ENCODE results near the gene NDOR1.

NDOR1 gene

GRCh38 chr9:137199411-137200121 lies 5.9 kb upstream of the NDOR1 start:
- DNase-seq, result no peak

GRCh38 chr9:137200311-137201204 lies 4.9 kb upstream of the NDOR1 start, which contains the start of gene TPRN:
TSS of gene TPRN (minus strand) at chr9:137200741. CDS start at chr9:137200711, 30 bp downstream.
- peak; percentile 99 for DNase-seq

- DNase-seq, result no peak
These were observed 4.2 kb upstream of the NDOR1 start for GRCh38 chr9:137201205-137201868.

- DNase-seq, result no peak
These were observed 2.5 kb upstream of the NDOR1 start for GRCh38 chr9:137202966-137203365.

DNA sequence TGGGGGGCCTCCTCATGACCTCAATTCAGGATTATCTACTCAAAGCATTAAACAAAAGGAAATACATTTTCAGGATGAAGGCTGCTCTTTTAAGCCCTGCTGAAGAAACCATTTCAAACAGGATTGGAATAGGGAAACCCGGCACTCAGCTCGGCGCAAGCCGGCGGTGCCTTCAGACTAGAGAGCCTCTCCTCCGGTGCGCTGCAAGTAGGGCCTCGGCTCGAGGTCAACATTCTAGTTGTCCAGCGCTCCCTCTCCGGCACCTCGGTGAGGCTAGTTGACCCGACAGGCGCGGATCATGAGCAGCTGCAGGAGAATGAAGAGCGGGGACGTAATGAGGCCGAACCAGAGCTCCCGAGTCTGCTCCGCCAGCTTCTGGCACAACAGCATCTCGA lies 772 bp upstream of the NDOR1 start:
- no peak for DNase-seq

- no peak for DNase-seq
These were observed 1.1 kb downstream of the NDOR1 start for GRCh38 chr9:137206602-137207001.

GRCh38 chr9:137211532-137211931 lies 6.0 kb downstream of the NDOR1 start:
- no peak for DNase-seq

- no peak for DNase-seq
These were observed 7.0 kb downstream of the NDOR1 start for GRCh38 chr9:137212520-137212919.

DNA sequence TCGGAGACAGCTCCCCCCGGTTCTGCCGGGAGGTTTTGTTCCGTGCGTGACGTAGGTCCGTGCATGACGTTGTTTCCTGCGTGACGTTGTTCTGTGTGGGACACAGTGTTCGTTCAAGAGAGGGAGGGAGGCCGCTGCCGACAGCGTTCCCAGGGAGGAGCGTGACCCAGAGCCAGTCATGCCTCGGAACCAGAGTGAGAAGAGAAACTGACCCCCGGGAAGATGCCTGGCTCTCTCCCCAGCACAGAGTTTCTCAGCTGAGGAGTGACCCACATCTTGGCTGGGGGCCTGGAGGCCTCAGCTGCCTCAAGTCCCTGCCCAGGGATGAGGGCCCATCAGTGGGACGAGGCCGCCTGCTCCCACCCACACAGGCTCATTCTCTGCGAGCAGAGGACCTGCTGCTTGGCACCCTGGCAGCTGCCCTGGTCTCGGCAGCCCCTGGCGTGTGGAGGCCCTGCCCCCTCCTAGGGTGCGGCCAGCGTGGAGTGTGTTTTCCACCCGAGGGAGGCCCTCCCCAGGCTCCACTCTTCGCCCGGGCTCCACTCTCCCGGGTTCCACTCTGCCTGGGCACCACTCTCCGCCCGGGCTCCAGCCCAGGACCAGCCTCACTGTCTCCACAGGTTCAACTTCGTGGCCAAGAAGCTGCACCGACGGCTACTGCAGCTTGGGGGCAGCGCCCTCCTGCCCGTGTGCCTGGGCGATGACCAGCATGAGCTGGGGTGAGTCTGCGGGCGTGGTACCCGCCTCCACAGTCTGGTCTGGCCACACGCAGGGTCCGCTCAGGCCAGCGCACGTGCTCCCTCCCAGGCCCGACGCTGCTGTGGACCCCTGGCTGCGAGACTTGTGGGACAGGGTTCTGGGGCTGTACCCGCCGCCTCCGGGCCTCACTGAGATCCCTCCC lies 7.9 kb downstream of the NDOR1 start:
- DNase-seq, result no peak

- DNase-seq, result no peak
These were observed 9.1 kb downstream of the NDOR1 start for GRCh38 chr9:137214620-137215019.

- DNase-seq, result no peak
These were observed 9.9 kb downstream of the NDOR1 start for GRCh38 chr9:137215196-137215986.

- DNase-seq, result no peak
These were observed 10.9 kb downstream of the NDOR1 start for GRCh38 chr9:137216188-137216965.

DNA sequence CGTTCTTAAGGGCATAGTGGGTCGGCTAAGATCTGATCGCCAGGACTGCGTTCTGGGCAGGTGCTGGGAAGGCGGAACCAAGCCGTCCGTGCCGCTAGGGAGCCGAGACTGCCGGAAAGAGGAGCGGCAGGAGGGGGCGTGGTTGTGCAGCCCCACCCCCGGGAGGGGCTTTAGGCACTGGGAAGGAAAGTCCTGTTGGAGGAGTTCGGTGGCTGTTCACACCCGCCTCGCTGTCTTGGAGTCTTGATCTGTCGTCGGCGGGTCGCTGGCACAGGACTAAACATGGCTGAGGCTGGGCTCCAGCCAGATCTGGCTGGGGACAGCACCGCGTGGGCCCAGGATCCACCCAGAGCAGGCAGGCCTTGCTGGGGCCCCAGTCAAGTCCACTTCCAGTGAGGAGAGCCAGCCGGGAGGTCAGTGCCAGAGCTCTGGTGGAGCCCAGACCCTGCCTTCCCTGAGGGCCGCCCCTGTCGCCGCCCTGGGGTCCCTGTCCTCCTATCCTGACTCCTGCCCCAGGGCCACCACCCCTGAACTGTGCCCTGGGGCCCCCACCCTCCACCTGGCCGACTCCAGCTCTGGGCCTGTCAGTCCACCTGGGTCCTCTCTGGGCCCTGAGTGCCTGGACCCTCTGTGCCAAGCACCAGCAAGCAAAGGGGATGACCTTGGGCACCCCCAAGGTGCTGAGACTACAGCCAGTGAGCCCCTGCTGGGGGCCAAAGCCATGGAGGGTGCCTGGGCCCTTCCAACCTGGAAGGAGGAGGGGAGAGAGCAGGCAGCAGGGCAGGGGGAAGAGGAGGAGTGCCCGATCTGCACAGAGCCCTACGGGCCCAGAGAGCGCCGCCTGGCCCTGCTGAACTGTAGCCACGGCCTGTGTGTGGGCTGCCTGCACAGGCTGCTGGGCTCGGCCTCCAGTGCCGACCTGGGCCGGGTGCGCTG lies 12.0 kb downstream of the NDOR1 start:
- DNase-seq, result peak; percentile 86

DNA sequence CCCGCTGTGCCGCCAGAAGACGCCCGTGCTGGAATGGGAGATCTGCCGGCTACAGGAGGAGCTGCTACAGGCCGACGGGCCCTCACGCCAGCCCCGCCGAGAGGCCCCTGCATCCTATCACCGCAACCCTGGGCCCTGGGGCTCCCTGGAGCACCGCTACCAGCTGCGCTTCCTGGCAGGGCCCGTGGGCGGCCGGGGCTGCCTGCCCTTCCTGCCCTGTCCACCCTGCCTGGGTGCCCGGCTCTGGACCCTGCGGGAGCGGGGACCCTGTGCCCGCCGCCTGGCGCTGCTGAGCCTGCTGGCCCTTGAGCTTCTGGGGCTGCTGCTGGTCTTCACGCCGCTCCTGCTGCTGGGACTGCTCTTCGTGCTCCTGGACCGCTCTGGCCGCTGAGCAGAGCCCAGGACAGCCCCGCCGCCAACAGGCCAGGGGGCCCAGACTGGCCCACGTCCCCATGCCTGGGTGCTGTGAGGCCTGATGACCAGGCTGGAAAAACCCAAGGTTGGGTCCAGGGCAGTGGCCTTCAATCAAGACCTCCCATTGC lies 12.8 kb downstream of the NDOR1 start:
- DNase-seq, result no peak

DNA sequence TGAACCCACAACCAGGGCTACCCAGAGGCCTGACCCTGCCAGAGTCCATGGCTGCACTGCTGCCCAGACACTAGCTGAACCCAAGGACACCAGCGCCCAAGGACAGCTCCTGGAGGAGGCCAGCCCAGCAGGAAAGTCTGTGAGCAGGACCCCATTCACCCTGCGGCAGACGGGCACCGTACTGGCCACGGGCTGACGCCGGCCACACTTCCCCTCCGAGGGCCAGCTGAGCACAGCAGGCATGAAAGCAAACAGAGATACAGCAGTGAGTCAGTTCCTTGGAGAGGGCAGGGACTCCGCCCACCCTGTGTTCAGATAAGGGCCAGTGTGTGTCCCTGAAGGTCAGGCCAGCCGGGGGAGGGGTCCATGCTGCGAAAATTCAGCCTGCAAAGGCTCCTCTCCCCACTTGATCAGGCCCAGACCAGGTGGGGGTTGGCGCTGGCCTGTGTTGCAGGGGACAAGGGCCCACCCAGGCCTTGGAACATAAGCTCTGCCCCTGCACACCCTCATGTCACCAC lies 13.3 kb downstream of the NDOR1 start:
- DNase-seq, result peak; percentile 92

- DNase-seq, result no peak
These were observed 14.3 kb downstream of the NDOR1 start for GRCh38 chr9:137219757-137220316.

DNA sequence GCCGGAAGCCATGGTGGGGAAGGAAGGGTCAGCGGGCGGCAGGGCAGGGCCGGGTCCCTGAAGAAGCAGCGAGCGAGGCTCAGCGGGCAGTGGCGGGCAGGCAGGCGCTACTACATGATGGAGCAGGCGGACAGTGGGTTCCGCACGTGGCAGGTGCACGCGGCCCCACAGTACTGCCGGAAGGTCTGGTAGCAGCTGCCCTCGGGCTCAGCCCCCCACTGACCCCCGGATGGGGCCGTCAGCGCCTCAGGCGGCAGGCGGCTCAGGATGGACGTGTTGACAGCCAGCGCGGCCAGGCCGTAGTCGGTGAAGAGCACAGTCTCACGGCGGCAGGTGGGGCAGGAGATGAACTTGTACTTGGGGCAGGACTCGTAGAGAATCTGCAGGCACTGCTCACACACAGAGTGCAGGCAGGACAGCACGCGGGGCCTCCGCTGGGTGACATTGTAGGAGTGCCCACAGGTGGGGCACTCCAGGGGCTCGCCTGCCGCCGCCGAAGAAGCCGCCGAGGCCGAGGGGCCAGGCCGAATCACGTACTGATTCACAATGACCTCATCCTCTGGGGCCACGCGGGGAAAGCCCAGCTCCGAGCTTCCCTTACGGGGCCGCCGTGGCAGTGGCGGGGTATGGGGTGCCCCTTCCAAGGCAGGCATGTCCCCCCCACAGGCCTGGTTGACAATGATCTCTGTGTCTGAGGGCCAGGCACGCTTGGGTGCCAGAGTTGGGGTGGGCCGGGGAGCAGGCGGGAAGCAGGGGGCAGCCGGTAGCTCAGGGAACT lies 15.0 kb downstream of the NDOR1 start:
- no peak for DNase-seq

GRCh38 chr9:137221095-137221505 lies 15.6 kb downstream of the NDOR1 start:
- DNase-seq, result no peak

All from OCI-M1 (cell line).